Measurements from ENCODE around the gene NEMP2. TPM values are rescaled to one million over a fixed set of nuclear protein-coding genes. Genes with fewer than 3 reads are reported as not detected.

The NEMP2 gene
- total RNA-seq, 1 experiment from 2014 or later, result 12.0 TPM

- in situ Hi-C loops (cut with HindIII; ENCODE audit: low pct_unique_long_range_greater_than_20kb, low sequenced_read_pairs) (no loop called here), intact Hi-C loops (cut with micrococcal nuclease; ENCODE audit: unreplicated experiment) (no loop called here)
- POLR2A ChIA-PET, result no interaction called here
- peaks cover 5% of the 10 kb centered on the region; the same call in 1 of the 2 replicates for H3K9me3 ChIP-seq (ENCODE audit: control insufficient read depth, insufficient read depth, low read depth, low read length)
- H3K27ac ChIP-seq (ENCODE audit: low read length), result no peak overlapping the region
- H3K4me3 ChIP-seq (ENCODE audit: low read depth in 2 of 2, low read length in 2 of 2), result no peak overlapping the region
- H3K27me3 ChIP-seq (ENCODE audit: control insufficient read depth, insufficient read depth, low read length), result no peaks in the 10 kb centered on the region
- CTCF ChIA-PET, result no interaction called here
- H3K4me1 ChIP-seq (ENCODE audit: control insufficient read depth, insufficient read depth, low read length), result no peaks in the 10 kb centered on the region
- no peak for ATAC-seq
- H3K36me3 ChIP-seq (ENCODE audit: control insufficient read depth, insufficient read depth, low read length), result no peaks in the 10 kb centered on the region
- TF ChIP-seq POLR2AphosphoS5 (IDR thresholded peaks at IDR 0.05; ENCODE audit: low read depth, low read length) (no peak), CTCF (IDR thresholded peaks at IDR 0.05) (no peak), TCF7L2 (IDR thresholded peaks at IDR 0.05; ENCODE audit: low read depth, low read length) (no peak), REST (IDR thresholded peaks at IDR 0.05; ENCODE audit: insufficient read depth in 1 of 2, low read depth in 2 of 2, low read length in 1 of 2) (no peak), SIN3A (IDR thresholded peaks at IDR 0.05; ENCODE audit: borderline replicate concordance, insufficient read depth, low read depth, low read length) (no peak)
- DNase-seq (ENCODE audit: low read depth, low spot score), result no peak
- no TSS peak for BruUV-seq (replicated peaks)
Observed at GRCh38 chr2:190571686-190572085, 37.2 kb upstream of the NEMP2 start.

- DNase-seq (ENCODE audit: low read depth, low spot score) (no peak), ATAC-seq (no peak)
- Histone ChIP-seq H3K4me3 (ENCODE audit: low read depth in 2 of 2, low read length in 2 of 2) (no peak overlapping the region), H3K9me3 (ENCODE audit: control insufficient read depth, insufficient read depth, low read depth, low read length) (peaks cover 6% of the 10 kb centered on the region; the same call in 1 of the 2 replicates), H3K27me3 (ENCODE audit: control insufficient read depth, insufficient read depth, low read length) (no peaks in the 10 kb centered on the region), H3K27ac (ENCODE audit: low read length) (no peak overlapping the region), H3K4me1 (ENCODE audit: control insufficient read depth, insufficient read depth, low read length) (no peaks in the 10 kb centered on the region), H3K36me3 (ENCODE audit: control insufficient read depth, insufficient read depth, low read length) (no peaks in the 10 kb centered on the region)
- ChIA-PET POLR2A (no interaction called here), CTCF (no interaction called here)
- TF ChIP-seq TCF7L2 (IDR thresholded peaks at IDR 0.05; ENCODE audit: low read depth, low read length) (no peak), CTCF (IDR thresholded peaks at IDR 0.05) (no peak), POLR2AphosphoS5 (IDR thresholded peaks at IDR 0.05; ENCODE audit: low read depth, low read length) (no peak), REST (IDR thresholded peaks at IDR 0.05; ENCODE audit: insufficient read depth in 1 of 2, low read depth in 2 of 2, low read length in 1 of 2) (no peak), SIN3A (IDR thresholded peaks at IDR 0.05; ENCODE audit: borderline replicate concordance, insufficient read depth, low read depth, low read length) (no peak)
- intact Hi-C loops (cut with micrococcal nuclease; ENCODE audit: unreplicated experiment) (no loop called here), in situ Hi-C loops (cut with HindIII; ENCODE audit: low pct_unique_long_range_greater_than_20kb, low sequenced_read_pairs) (no loop called here)
- no TSS peak for BruUV-seq (replicated peaks)
Observed at GRCh38 chr2:190570871-190571270, 36.3 kb upstream of the NEMP2 start.

Measured in Panc1 (cell line).